Nephron progenitor cell (in vitro differentiated cells): ENCODE measurements around the gene RNF7.
"Not testable (repeated sequence)": the region's sequence is repeated elsewhere in the genome, so short reads cannot be mapped to it uniquely, and the experiment has no call there.

Experiments used
- DNase-seq: peaks from one replicate; pipeline ENCODE4 v3.0.0; 2021
- H3K27ac Mint-ChIP-seq: 2 replicates; pipeline ENCODE4 v1.8.0; 2021; ENCODE audit warnings: mild to moderate bottlenecking, moderate library complexity, mixed read lengths
- H3K27me3 Mint-ChIP-seq: 2 replicates; pipeline ENCODE4 v1.8.0; 2021; ENCODE audit warnings: mild to moderate bottlenecking, low read depth, mixed read lengths; ENCODE audit not compliant: poor library complexity
- H3K36me3 Mint-ChIP-seq: 2 replicates; pipeline ENCODE4 v1.8.0; 2021; ENCODE audit warnings: low read depth, mixed read lengths
- H3K4me1 Mint-ChIP-seq: 2 replicates; pipeline ENCODE4 v1.8.0; 2021; ENCODE audit warnings: mixed read lengths
- H3K4me3 Mint-ChIP-seq: 2 replicates; pipeline ENCODE4 v1.8.0; 2021; ENCODE audit warnings: mild to moderate bottlenecking, moderate library complexity, mixed read lengths
- H3K9me3 Mint-ChIP-seq: 2 replicates; pipeline ENCODE4 v1.8.0; 2021; ENCODE audit warnings: mild to moderate bottlenecking, moderate library complexity, mixed read lengths
- TF ChIP-seq, protein P1 (sequence below): fragments of 200-600 bp; sonication (generic); IDR thresholded peaks from 2 replicates; pipeline ENCODE4 v1.5.0; 2021; ENCODE audit warnings: antibody characterized with exemption

RNF7 gene

DNA sequence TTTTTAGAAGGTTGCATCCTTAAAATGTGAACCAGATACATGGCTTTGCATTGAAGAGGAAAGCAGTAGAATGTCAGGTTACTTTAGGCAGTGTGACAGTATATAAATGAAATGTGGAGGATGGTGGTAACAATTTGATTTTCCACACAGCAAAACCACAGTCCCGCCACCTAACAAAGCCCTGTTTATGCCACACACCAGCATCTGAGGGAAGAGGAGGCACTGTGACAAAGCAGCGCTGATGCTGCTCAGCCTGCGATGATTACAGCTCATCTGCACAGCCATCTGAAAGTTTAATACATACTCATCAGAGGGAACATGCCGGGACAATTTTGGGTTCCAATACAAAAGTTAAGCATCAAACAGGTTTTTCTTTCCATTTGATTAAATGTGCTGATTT is 8.9 kb downstream of the RNF7 start:
- TF ChIP-seq, protein P1, sequence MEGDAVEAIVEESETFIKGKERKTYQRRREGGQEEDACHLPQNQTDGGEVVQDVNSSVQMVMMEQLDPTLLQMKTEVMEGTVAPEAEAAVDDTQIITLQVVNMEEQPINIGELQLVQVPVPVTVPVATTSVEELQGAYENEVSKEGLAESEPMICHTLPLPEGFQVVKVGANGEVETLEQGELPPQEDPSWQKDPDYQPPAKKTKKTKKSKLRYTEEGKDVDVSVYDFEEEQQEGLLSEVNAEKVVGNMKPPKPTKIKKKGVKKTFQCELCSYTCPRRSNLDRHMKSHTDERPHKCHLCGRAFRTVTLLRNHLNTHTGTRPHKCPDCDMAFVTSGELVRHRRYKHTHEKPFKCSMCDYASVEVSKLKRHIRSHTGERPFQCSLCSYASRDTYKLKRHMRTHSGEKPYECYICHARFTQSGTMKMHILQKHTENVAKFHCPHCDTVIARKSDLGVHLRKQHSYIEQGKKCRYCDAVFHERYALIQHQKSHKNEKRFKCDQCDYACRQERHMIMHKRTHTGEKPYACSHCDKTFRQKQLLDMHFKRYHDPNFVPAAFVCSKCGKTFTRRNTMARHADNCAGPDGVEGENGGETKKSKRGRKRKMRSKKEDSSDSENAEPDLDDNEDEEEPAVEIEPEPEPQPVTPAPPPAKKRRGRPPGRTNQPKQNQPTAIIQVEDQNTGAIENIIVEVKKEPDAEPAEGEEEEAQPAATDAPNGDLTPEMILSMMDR: no peak
- Mint-ChIP-seq H3K4me3 (no peak overlapping the region), H3K9me3 (no peaks in the 10 kb centered on the region), H3K27ac (no peak overlapping the region), H3K36me3 (peaks cover 37% of the 10 kb centered on the region), H3K27me3 (no peaks in the 10 kb centered on the region), H3K4me1 (peaks cover 19% of the 10 kb centered on the region)
- DNase-seq: no peak

DNA sequence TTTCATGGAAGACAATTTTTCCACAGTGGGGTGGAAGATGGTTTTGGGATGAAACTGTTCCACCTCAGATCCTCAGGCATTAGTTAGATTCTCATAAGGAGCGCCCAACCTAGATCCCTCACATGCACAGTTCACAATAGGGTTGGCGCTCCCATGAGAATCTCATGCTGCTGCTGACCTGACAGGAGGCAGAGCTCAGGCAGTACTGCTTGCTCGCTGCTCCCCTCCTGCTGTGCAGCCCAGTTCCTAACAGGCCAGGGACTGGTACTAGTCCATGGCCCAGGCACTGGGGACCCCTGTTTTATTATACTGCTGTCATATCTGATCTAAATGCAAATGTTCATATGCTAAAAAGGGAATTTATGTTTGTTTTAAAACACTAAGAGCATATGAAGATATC is 15.3 kb downstream of the RNF7 start:
- Mint-ChIP-seq H3K9me3 (no peaks in the 10 kb centered on the region), H3K4me3 (no peak overlapping the region), H3K4me1 (no peaks in the 10 kb centered on the region), H3K36me3 (peaks cover 7% of the 10 kb centered on the region), H3K27me3 (no peaks in the 10 kb centered on the region), H3K27ac (no peak overlapping the region)
- TF ChIP-seq, protein P1: no peak
- DNase-seq: no peak

DNA sequence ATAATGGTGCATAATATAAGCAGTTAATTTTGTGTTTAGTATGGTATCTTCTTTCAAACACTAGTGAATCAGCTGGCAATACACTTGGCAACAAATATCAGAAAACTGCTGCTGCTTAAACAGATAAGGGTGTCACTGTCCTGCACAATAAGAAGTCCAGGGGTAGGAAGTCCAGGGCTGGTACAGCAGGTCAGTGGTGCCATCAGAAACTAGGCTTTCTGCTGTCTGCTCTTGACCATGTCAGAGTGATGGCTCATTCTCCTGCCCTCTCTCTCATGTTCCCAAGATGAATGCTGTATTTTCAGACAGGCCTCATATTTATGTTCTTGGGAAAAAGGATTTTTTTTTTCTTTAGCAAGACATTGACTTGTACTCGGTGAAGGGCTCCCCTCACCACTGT is 15.9 kb downstream of the RNF7 start:
- no peaks in the 10 kb centered on the region for H3K4me1 Mint-ChIP-seq
- no peak overlapping the region for H3K27ac Mint-ChIP-seq
- no peak for DNase-seq
- no peaks in the 10 kb centered on the region for H3K9me3 Mint-ChIP-seq
- TF ChIP-seq, protein P1: no peak
- no peak overlapping the region for H3K4me3 Mint-ChIP-seq
- no peaks in the 10 kb centered on the region for H3K27me3 Mint-ChIP-seq
- H3K36me3 Mint-ChIP-seq: peaks cover 1% of the 10 kb centered on the region

- H3K27me3 Mint-ChIP-seq, H3K4me3 Mint-ChIP-seq, H3K9me3 Mint-ChIP-seq, H3K27ac Mint-ChIP-seq, H3K4me1 Mint-ChIP-seq, H3K36me3 Mint-ChIP-seq, DNase-seq: not testable (repeated sequence)
Measured at GRCh38 chr3:141762552-141762951, 24.5 kb downstream of the RNF7 start.

DNA sequence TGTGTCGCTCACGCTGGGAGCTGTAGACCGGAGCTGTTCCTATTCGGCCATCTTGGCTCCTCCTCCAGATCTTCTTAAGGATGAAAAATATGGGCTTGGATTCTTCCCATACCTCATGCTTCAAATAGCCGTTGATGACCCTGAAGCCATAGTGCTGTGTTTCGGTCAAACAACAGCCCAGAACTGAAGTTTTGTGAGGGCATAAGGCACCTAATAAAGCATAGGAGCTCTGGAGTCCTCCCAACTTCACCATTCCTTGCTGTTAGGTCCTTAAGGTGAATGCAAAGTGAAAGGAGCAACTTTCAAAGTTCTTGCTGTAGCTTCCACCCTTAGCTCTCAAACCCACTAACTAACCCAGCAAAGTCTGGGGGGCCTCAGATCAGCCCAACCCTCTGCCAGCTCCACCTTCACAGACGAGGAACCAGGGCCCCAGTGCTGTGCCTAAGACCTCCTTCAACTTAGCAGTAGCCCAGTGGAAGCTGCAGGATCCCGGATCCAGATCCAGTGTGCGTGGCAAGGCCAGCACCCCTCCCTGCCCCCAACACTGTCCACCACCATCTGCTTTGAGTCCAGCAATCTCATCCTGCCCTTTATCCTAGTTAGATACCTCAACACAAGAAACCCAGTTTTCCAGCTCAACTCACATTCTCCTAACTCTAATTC is 25.1 kb downstream of the RNF7 start, which contains the start of gene GRK7:
GRK7 (plus strand) TSS at position 321 of the 663 bp plus-strand sequence. CDS start 14,877 bp downstream, outside the sequence.
- Mint-ChIP-seq H3K9me3 (peaks cover 3% of the 10 kb centered on the region), H3K4me3 (no peak within 1 kb of the TSS), H3K27ac (no peak within 1 kb of the TSS), H3K27me3 (peaks cover 3% of the 10 kb centered on the region), H3K4me1 (peaks cover 5% of the 10 kb centered on the region), H3K36me3 (peaks cover 9% of the 10 kb centered on the region)
- no peak for DNase-seq
- TF ChIP-seq, protein P1: no peak

DNA sequence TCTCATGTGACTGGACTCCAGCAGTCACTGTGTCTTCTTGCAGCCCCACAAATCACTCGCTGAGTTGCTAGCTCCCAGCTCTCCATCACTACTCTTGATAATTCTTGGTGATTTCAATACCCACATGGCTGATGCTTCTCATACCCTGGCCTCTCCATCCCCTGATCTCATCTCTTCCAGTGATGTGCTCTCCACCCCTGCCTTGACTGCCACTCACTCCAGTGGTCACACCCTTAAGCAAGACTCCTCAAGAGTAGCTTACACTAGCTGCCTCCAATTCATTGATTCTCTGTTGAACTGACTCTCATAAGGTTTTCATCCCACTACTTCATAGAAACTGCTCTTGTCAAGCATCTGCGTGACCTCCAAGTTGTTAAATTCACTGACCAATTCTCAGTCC is 25.9 kb downstream of the RNF7 start:
- H3K36me3 Mint-ChIP-seq: peaks cover 9% of the 10 kb centered on the region
- peaks cover 5% of the 10 kb centered on the region for H3K4me1 Mint-ChIP-seq
- TF ChIP-seq, protein P1: no peak
- no peak for DNase-seq
- peaks cover 3% of the 10 kb centered on the region for H3K9me3 Mint-ChIP-seq
- H3K27ac Mint-ChIP-seq: no peak overlapping the region
- H3K27me3 Mint-ChIP-seq: peaks cover 5% of the 10 kb centered on the region
- no peak overlapping the region for H3K4me3 Mint-ChIP-seq
